K562 (cell line): ENCODE measurements around the gene TPD52L1. TPM values are rescaled to one million over a fixed set of nuclear protein-coding genes. Genes with fewer than 3 reads are reported as not detected.

Experiments used
- ATAC-seq: fragments of 200-7000 bp; cut with Tn5 transposase; 3 replicates; pipeline ENCODE4 v1.9.1; 2020; ENCODE audit warnings: moderate library complexity
- BruUV-seq: library from RNA; stranded (reverse); fragments of 400-500 nt; replicated peaks from 2 replicates; lab custom pipeline; 2021; lab: Mats Ljungman, UMichigan
- CTCF ChIA-PET: fragments of 300-600 bp; formaldehyde crosslinking; extraction: SDS; loops from one replicate; lab custom pipeline; 2021; ENCODE audit warnings: low intra/inter-chr PET ratio; lab: Yijun Ruan, JAX
- POLR2A ChIA-PET: fragments of 300-600, 350-650 bp; sonication (Branson Sonifier 250); formaldehyde crosslinking; extraction: SDS; loops from one replicate; lab custom pipeline; 2021; ENCODE audit warnings: antibody characterized with exemption, inconsistent platforms; lab: Yijun Ruan, JAX
- DNase-seq, 4 experiments: peaks; one replicate each; pipeline versions ENCODE4 v3.0.0 to v3.0.0-alpha.2; 2011 to 2018; ENCODE audit warnings: low spot score in 3 of 4, mixed read lengths in 3 of 4; ENCODE audit errors: extremely low read depth in 1 of 4
- FAIRE-seq: peaks from 2 replicates; lab custom pipeline; 2011; peaks lifted over from hg19 to GRCh38; lab: Jason Lieb, UNC
- H2AFZ ChIP-seq: 2 replicates; pipeline ENCODE4 v1.6.0; 2011; ENCODE audit warnings: low read depth, low read length, control low read depth, inconsistent platforms
- H3K27ac ChIP-seq: fragments of 200-600 bp; 3 replicates; pipeline ENCODE4 v1.8.0; 2011; ENCODE audit warnings: low read depth, mild to moderate bottlenecking, control low read depth, inconsistent platforms, low read length, moderate library complexity, mixed read lengths; ENCODE audit errors: extremely low read depth
- H3K27me3 ChIP-seq, 2 experiments: fragments of 300-600 bp in 1 of 2; 2 replicates in 1 of 2; 3 replicates in 1 of 2; pipeline versions ENCODE4 v1.6.0 to v1.8.0; 2011; ENCODE audit warnings: inconsistent platforms in 2 of 2, low read length in 2 of 2, mild to moderate bottlenecking in 1 of 2, mixed read lengths in 1 of 2, moderate library complexity in 1 of 2; ENCODE audit not compliant: control insufficient read depth in 2 of 2, insufficient read depth in 2 of 2
- H3K36me3 ChIP-seq: fragments of 300-600 bp; 3 replicates; pipeline ENCODE4 v1.8.0; 2011; ENCODE audit warnings: mild to moderate bottlenecking, low read length, inconsistent platforms; ENCODE audit not compliant: control insufficient read depth, insufficient read depth
- H3K4me1 ChIP-seq, 2 experiments: fragments of 200-600 bp in 1 of 2; replicated peaks in 1 of 2; 2 replicates in 1 of 2; 3 replicates in 1 of 2; pipeline versions ENCODE4 v1.5.1 to v1.8.0; 2011; ENCODE audit warnings: inconsistent platforms in 2 of 2, low read length in 2 of 2, mild to moderate bottlenecking in 1 of 2, mixed read lengths in 1 of 2, moderate library complexity in 1 of 2; ENCODE audit not compliant: control insufficient read depth in 2 of 2, insufficient read depth in 2 of 2
- H3K4me2 ChIP-seq: 2 replicates; pipeline ENCODE4 v1.6.1; 2011; ENCODE audit warnings: low read length, control low read depth, inconsistent platforms, mixed read lengths; ENCODE audit not compliant: insufficient read depth
- H3K4me3 ChIP-seq: fragments of 200-600 bp; sonication (generic), shearing (Covaris generic); 2 replicates; pipeline ENCODE4 v1.5.1; 2016; ENCODE audit warnings: control low read depth, inconsistent platforms
- H3K79me2 ChIP-seq: fragments of 200-600 bp; 3 replicates; pipeline ENCODE4 v1.8.0; 2011; ENCODE audit warnings: low read length, inconsistent platforms; ENCODE audit not compliant: control insufficient read depth, insufficient read depth
- H3K9ac ChIP-seq, 2 experiments: 2 replicates each; pipeline versions ENCODE4 v1.6.0 to v1.6.1; 2011; ENCODE audit warnings: low read depth in 2 of 2, low read length in 2 of 2, control low read depth in 1 of 2, inconsistent platforms in 1 of 2, mild to moderate bottlenecking in 1 of 2, mixed read lengths in 1 of 2; ENCODE audit not compliant: insufficient read depth in 1 of 2
- H3K9me1 ChIP-seq: one replicate; pipeline ENCODE4 v1.6.0; 2011; ENCODE audit warnings: inconsistent platforms, mild to moderate bottlenecking, low read length, moderate library complexity; ENCODE audit not compliant: control insufficient read depth, insufficient read depth
- H3K9me3 ChIP-seq: replicated peaks from 2 replicates; pipeline ENCODE4 v1.5.1; 2011; ENCODE audit warnings: low read depth, low read length, inconsistent platforms; ENCODE audit not compliant: control insufficient read depth, insufficient read depth
- H4K20me1 ChIP-seq: replicated peaks from 2 replicates; pipeline ENCODE4 v1.6.1; 2011; ENCODE audit warnings: low read length, inconsistent platforms, mixed read lengths; ENCODE audit not compliant: control insufficient read depth, insufficient read depth
- ETV1 ChIP-seq: fragments of 450-650 bp; conservative IDR thresholded peaks from 2 replicates; pipeline ENCODE4 v1.6.1; 2016; ENCODE audit warnings: missing genetic modification characterization, control low read depth, low read depth, missing compliant biosample characterization
- SMC3 ChIP-seq: conservative IDR thresholded peaks from 2 replicates; pipeline ENCODE4 v1.6.1; 2011; ENCODE audit warnings: low read depth, low read length, improper control_type of control experiment; ENCODE audit not compliant: insufficient read depth
- SPI1 ChIP-seq: IDR thresholded peaks from 2 replicates; pipeline ENCODE4 v1.6.1; 2011; ENCODE audit warnings: low read depth, low read length, control low read depth, borderline replicate concordance
- ZNF134 ChIP-seq: fragments of 250-450 bp; sonication (Bioruptor Pico); conservative IDR thresholded peaks from 2 replicates; pipeline ENCODE4 v1.4.0; 2020
- ZNF77 ChIP-seq: fragments of 250-450 bp; sonication (Bioruptor Pico); IDR thresholded peaks from 2 replicates; pipeline ENCODE4 v1.5.0; 2020
- ZNF79 ChIP-seq: fragments of 250-450 bp; sonication (Bioruptor Pico); IDR thresholded peaks from 2 replicates; pipeline ENCODE4 v1.4.0; 2020; ENCODE audit warnings: low read depth, mild to moderate bottlenecking, moderate library complexity
- WGBS: fragments of 100-300 bp; shearing (Covaris generic); methylation state at CpG from one replicate; pipeline ENCODE4 v1.1.6; 2016; ENCODE audit warnings: low coverage, mixed read lengths; ENCODE audit not compliant: insufficient coverage; ENCODE audit errors: missing lambda C conversion rate; 5-methylcytosine and 5-hydroxymethylcytosine counted together
- in situ Hi-C: fragments of 300-500 bp; cut with MboI; formaldehyde crosslinking; loops from 4 replicates; pipeline ENCODE4 v1.15.0; 2018; ENCODE audit warnings: inconsistent platforms, mixed read lengths
- intact Hi-C: fragments of 100-400 bp; cut with micrococcal nuclease; formaldehyde crosslinking; loops from 2 replicates; pipeline ENCODE4 v1.14.2; 2022
- polyA plus RNA-seq, 8 experiments: library from polyadenylated mRNA; depleted of rRNA in 4 of 8; stranded (reverse) in 5 of 8; unstranded in 3 of 8; fragments of >200 nt; fragmentation: Nextera tagmentation in 2 of 8; fragmentation: Illumina TruSeq in 1 of 8; extraction: Ambion mirVana in 2 of 8; extraction: Trizol in 1 of 8; gene quantifications; 2 replicates each; pipeline versions ENCODE4 v1.2.1 to v1.2.3, GENCODE V29; 2011 to 2014; ENCODE audit warnings: inconsistent platforms in 1 of 8, missing spikeins in 1 of 8
- total RNA-seq, 7 experiments: library from RNA; depleted of rRNA in 6 of 7; stranded (reverse); fragments of >200 nt in 6 of 7; fragmentation: Illumina TruSeq in 2 of 7; extraction: Trizol in 2 of 7; gene quantifications; 2 replicates each; pipeline versions ENCODE4 v1.2.1 to v1.2.3, GENCODE V29; 2011 to 2021; ENCODE audit warnings: low replicate concordance in 1 of 7
- TF ChIP-seq, protein P1 (sequence below): fragments of 450-650 bp; IDR thresholded peaks from 2 replicates; pipeline ENCODE4 v1.6.1; 2016; ENCODE audit warnings: mild to moderate bottlenecking

TPD52L1 gene
- total and polyA plus RNA-seq, 9 of the 15 experiments (the other 6 are each of a cell fraction or from before 2014, with no cell fraction given), result 12.9 to 149 (median 75.7) TPM

DNA sequence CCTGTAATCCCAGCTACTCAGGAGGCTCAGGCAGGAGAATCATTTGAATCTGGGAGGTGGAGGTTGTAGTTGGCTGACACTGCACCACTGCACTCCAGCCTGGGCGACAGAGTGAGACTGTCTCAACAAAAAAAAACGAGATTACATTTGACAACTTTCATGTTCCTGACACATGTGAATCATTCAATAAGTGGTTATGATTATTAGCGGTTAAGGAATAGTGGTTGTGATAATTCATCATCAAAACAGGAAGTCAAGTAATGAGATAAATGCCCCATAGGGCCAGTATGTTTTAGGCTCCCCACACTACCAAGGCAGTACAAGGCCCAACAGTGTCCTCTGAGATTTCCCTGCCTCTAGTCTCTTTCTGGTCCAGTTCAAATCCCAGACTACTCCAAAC lies 145.7 kb downstream of the TPD52L1 start:
- ATAC-seq, result no peak

More for the DNA sequence above, 145.7 kb downstream of the TPD52L1 start:
- DNase-seq, result no peak
- Histone ChIP-seq H2AFZ (no peak overlapping the region), H3K27ac (peak overlapping the region; percentile 96; the same call in 1 of the 3 replicates), H4K20me1 (peaks cover 4% of the 10 kb centered on the region; the same call in 1 of the 2 replicates), H3K4me3 (peak overlapping the region; percentile 80; the same call in 1 of the 2 replicates), H3K27me3 (no peaks in the 10 kb centered on the region), H3K36me3 (peaks cover 63% of the 10 kb centered on the region), H3K9ac (peak overlapping the region; percentile 59 to 81; a peak in 3 of 4 replicates), H3K4me2 (peak overlapping the region; percentile 80), H3K9me3 (0 out of 2 replicates have a peak, but pooled peaks cover under 1% of the 10 kb centered on the region), H3K4me1 (peaks cover 11 to 53% of the 10 kb centered on the region in 2 experiments), H3K79me2 (peaks cover 77% of the 10 kb centered on the region), H3K9me1 (peaks cover 4% of the 10 kb centered on the region)
- ChIA-PET CTCF (no interaction called here), POLR2A (interaction anchor here (1.2 kb wide), 1 partner anchor 9 kb away, joined by 5 read pairs; no protein-coding TSS in a partner anchor)
- no peak for FAIRE-seq
- TF ChIP-seq SMC3, result no peak
- TF ChIP-seq ETV1 (tag), result 0 out of 2 replicates have a peak, but pooled peaks have one; percentile 16
- TF ChIP-seq, protein P1, sequence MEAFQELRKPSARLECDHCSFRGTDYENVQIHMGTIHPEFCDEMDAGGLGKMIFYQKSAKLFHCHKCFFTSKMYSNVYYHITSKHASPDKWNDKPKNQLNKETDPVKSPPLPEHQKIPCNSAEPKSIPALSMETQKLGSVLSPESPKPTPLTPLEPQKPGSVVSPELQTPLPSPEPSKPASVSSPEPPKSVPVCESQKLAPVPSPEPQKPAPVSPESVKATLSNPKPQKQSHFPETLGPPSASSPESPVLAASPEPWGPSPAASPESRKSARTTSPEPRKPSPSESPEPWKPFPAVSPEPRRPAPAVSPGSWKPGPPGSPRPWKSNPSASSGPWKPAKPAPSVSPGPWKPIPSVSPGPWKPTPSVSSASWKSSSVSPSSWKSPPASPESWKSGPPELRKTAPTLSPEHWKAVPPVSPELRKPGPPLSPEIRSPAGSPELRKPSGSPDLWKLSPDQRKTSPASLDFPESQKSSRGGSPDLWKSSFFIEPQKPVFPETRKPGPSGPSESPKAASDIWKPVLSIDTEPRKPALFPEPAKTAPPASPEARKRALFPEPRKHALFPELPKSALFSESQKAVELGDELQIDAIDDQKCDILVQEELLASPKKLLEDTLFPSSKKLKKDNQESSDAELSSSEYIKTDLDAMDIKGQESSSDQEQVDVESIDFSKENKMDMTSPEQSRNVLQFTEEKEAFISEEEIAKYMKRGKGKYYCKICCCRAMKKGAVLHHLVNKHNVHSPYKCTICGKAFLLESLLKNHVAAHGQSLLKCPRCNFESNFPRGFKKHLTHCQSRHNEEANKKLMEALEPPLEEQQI, result no peak
- TF ChIP-seq ZNF77 (CRISPR knock-in tag), result no peak
- TF ChIP-seq SPI1, result peak; percentile 46; the same call in 1 of the 2 replicates
- TF ChIP-seq ZNF134 (CRISPR knock-in tag), result no peak
- TF ChIP-seq ZNF79 (CRISPR knock-in tag), result no peak
- WGBS, result 61% methylated on average over 3 of the region's 3 CpGs
- BruUV-seq, result no TSS peak
- intact Hi-C loops (no loop called here), in situ Hi-C loops (no loop called here)
